OCI-LY7 (cell line): ENCODE measurements around the gene RBL2.

ENCODE experiments used
- CTCF ChIP-seq: fragments of 200-600 bp; sonication (generic); conservative IDR thresholded peaks from 2 replicates; pipeline ENCODE4 v1.5.1; 2014; ENCODE audit warnings: mild to moderate bottlenecking, antibody characterized with exemption, low read length, moderate library complexity, mixed read lengths
- EZH2phosphoT487 ChIP-seq: fragments of 200-600 bp; sonication (generic); IDR thresholded peaks from 2 replicates; pipeline ENCODE4 v1.6.1; 2018; ENCODE audit warnings: low read depth, borderline replicate concordance, mild to moderate bottlenecking, mixed run types, antibody characterized with exemption, low read length, moderate library complexity, mixed read lengths

DNA sequence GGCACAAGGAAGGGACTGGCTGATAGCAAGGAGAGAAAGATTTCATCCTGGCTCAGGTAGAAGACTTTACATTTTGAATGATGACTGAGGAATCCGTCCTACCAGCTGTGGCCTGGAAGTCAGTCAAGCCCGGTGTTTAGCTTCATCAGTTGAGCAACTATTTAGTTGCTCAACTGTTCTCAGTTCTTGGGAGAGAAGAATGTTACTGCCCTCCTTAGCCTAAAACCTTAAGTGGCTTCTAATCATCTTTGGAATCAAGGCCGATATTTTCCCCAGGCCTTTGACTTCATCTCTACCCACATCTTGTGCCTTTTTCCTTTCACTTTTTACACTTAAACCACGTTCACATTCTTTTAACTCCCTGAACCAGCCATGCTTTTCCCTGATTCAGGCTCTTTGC, 17.3 kb upstream of the RBL2 start:
- TF ChIP-seq CTCF = no peak
- TF ChIP-seq EZH2phosphoT487 = no peak
